Pancreas (tissue), 10 donors: Measurements from ENCODE around the gene UBASH3A. TPM values are rescaled to one million over a fixed set of nuclear protein-coding genes. Genes with fewer than 3 reads are reported as not detected.
A peak's percentile ranks its signal among the peaks of the same experiment; 100 is the strongest.

ENCODE experiments used
- ATAC-seq, 4 donors: fragments of 200-7000 bp; cut with Tn5 transposase; one replicate each; pipeline versions ENCODE4 v1.8.0 to v1.9.1; 2020; ENCODE audit warnings: mild to moderate bottlenecking in 4 of 4, moderate library complexity in 4 of 4
- DNase-seq, 6 donors: peaks; one replicate each; pipeline ENCODE4 v3.0.0-alpha.2; 2020
- FAIRE-seq: peaks from 2 replicates; lab custom pipeline; 2012; peaks lifted over from hg19 to GRCh38; lab: Jason Lieb, UNC
- H3K27ac ChIP-seq, 4 donors: fragments of 200-600 bp; sonication (generic); 1 replicate in 3 of 4; 2 replicates in 1 of 4; pipeline versions ENCODE4 v1.5.0 to v1.8.0; 2020
- H3K27me3 ChIP-seq, 4 donors: fragments of 200-600 bp; one replicate each; pipeline ENCODE4 v1.8.0; 2021
- H3K36me3 ChIP-seq, 3 donors: fragments of 200-600 bp; sonication (generic) in 1 of 3; one replicate each; pipeline versions ENCODE4 v1.5.0 to v1.8.0; 2020 to 2021
- H3K4me1 ChIP-seq, 3 donors: fragments of 200-600 bp; one replicate each; pipeline ENCODE4 v1.8.0; 2021
- H3K4me3 ChIP-seq, 4 donors: fragments of 200-600 bp; sonication (generic) in 2 of 4; one replicate each; pipeline versions ENCODE4 v1.5.0 to v1.8.0; 2020 to 2021
- H3K9me3 ChIP-seq, 4 donors: fragments of 200-600 bp; one replicate each; pipeline ENCODE4 v1.8.0; 2021
- CTCF ChIP-seq, 4 donors: fragments of 200-600 bp; sonication (generic) in 3 of 4; IDR thresholded peaks; one replicate each; pipeline versions ENCODE4 v1.5.0 to v1.8.0; 2021; ENCODE audit warnings: antibody characterized with exemption in 4 of 4
- WGBS, 2 donors: extraction: QIAGEN DNeasy Blood & Tissue Kit; methylation state at CpG; one replicate each; pipeline ENCODE4 v1.1.7; 2013; 5-methylcytosine and 5-hydroxymethylcytosine counted together
- intact Hi-C, 3 donors: fragments of 100-400 bp; cut with DNase I; formaldehyde crosslinking; loops; one replicate each; pipeline versions ENCODE4 v1.11.1 to v1.14.2; 2022
- polyA plus RNA-seq, 2 donors: library from polyadenylated mRNA; stranded (reverse); fragments of 200-250 nt; gene quantifications; one replicate each; pipeline ENCODE4 v1.2.3, GENCODE V29; 2013
- total RNA-seq, 6 donors: library from RNA; stranded (reverse); fragmentation: NEBNext Ultra II Directional in 4 of 6; extraction: Animal tissue kit (Norgen Biotek cat#: 25700) in 4 of 6; gene quantifications; one replicate each; pipeline versions ENCODE4 v1.2.1 to v1.2.4, GENCODE V29; 2021 to 2023
- donor health status: healthy with polysubstance abuse.
- donor health status: DM: no; HTN: no; CAD: no; lungs with moderate emphysema.
- donor health status: DM: no; HTN: no; CAD: no.
- donor health status: control.
- donor health status: control.
- donor health status: Bipolar disorder and iron deficiency.
- donor health status: DM: yes; HTN: yes; CAD: no.
- donor health status: DM: no; HTN: no; CAD: no.
- donor health status: DM: no; HTN: no; CAD: no.
- donor health status: DM: yes; HTN: yes; CAD: no.

The UBASH3A gene
- total and polyA plus RNA-seq, 8 donors, result 0.15 to 0.40 (median 0.32) TPM; not detected in 1

- Histone ChIP-seq H3K36me3 (no peaks in the 10 kb centered on the region), H3K9me3 (no peaks in the 10 kb centered on the region), H3K4me3 (no peak overlapping the region), H3K4me1 (peaks cover 0 to 14% (median 0%) of the 10 kb centered on the region in 3 donors), H3K27me3 (no peaks in the 10 kb centered on the region), H3K27ac (peak overlapping the region in 2 of 4 donors; percentile 72 to 75)
- intact Hi-C loops, result no loop called here
- FAIRE-seq, result no peak
- DNase-seq, result no peak
- TF ChIP-seq CTCF (IDR thresholded peaks at IDR 0.05), result no peak
- ATAC-seq, result no peak
- WGBS, 2 donors, result 87 to 95% methylated on average over 7 of the region's 7 CpGs
These were observed 71.3 kb downstream of the UBASH3A start for GRCh38 chr21:42475036-42475435.

GRCh38 chr21:42475526-42476387, 72.1 kb downstream of the UBASH3A start:
- Histone ChIP-seq H3K4me1 (peaks cover 0 to 14% (median 0%) of the 10 kb centered on the region in 3 donors), H3K36me3 (no peaks in the 10 kb centered on the region), H3K27me3 (no peaks in the 10 kb centered on the region), H3K27ac (no peak overlapping the region), H3K4me3 (no peak overlapping the region), H3K9me3 (no peaks in the 10 kb centered on the region)
- WGBS, 2 donors, result 83 to 85% methylated on average over 17 to 18 of the region's 18 CpGs
- no peak for FAIRE-seq
- no peak for TF ChIP-seq CTCF (IDR thresholded peaks at IDR 0.05)
- intact Hi-C loops, result no loop called here
- no peak for ATAC-seq
- no peak for DNase-seq

GRCh38 chr21:42476388-42477331, 73.0 kb downstream of the UBASH3A start:
- DNase-seq, result peak in 1 of 6 donors; percentile 64
- peaks cover 0 to 14% (median under 1%) of the 10 kb centered on the region in 3 donors for H3K4me1 ChIP-seq
- H3K27ac ChIP-seq, result no peak overlapping the region
- intact Hi-C loops, result no loop called here
- no peak for TF ChIP-seq CTCF (IDR thresholded peaks at IDR 0.05)
- ATAC-seq, result no peak
- H3K9me3 ChIP-seq, result no peaks in the 10 kb centered on the region
- no peak overlapping the region for H3K4me3 ChIP-seq
- no peaks in the 10 kb centered on the region for H3K27me3 ChIP-seq
- no peaks in the 10 kb centered on the region for H3K36me3 ChIP-seq
- no peak for FAIRE-seq
- WGBS, 2 donors, result 82 to 90% methylated on average over 25 of the region's 25 CpGs

GRCh38 chr21:42478504-42478903, 74.8 kb downstream of the UBASH3A start:
- no peak for ATAC-seq
- no peak overlapping the region for H3K27ac ChIP-seq
- peaks cover 0 to 16% (median 5%) of the 10 kb centered on the region in 3 donors for H3K4me1 ChIP-seq
- no peak overlapping the region for H3K4me3 ChIP-seq
- intact Hi-C loops, result no loop called here
- no peak for TF ChIP-seq CTCF (IDR thresholded peaks at IDR 0.05)
- WGBS, 2 donors, result 45% methylated on average over 7 of the region's 7 CpGs
- no peaks in the 10 kb centered on the region for H3K9me3 ChIP-seq
- FAIRE-seq, result no peak
- H3K36me3 ChIP-seq, result no peaks in the 10 kb centered on the region
- no peaks in the 10 kb centered on the region for H3K27me3 ChIP-seq
- DNase-seq, result no peak
